Aorta (tissue), 5 donors: ENCODE measurements around the gene ATP1A3. TPM values are rescaled to one million over a fixed set of nuclear protein-coding genes. Genes with fewer than 3 reads are reported as not detected.
"Not testable (repeated sequence)": the region's sequence is repeated elsewhere in the genome, so short reads cannot be mapped to it uniquely, and the experiment has no call there.

Source experiments
- ATAC-seq: fragments of 200-7000 bp; cut with Tn5 transposase; one replicate; pipeline ENCODE4 v1.9.1; 2022; ENCODE audit warnings: moderate library complexity; ENCODE audit not compliant: low FRiP score
- DNase-seq, 2 donors: peaks; one replicate each; pipeline ENCODE4 v3.0.0-alpha.2; 2020
- H3K27ac ChIP-seq, 2 donors: one replicate each; pipeline ENCODE4 v1.5.1; 2013; ENCODE audit warnings: low read length in 2 of 2, mild to moderate bottlenecking in 2 of 2, moderate library complexity in 2 of 2, control low read depth in 1 of 2, inconsistent platforms in 1 of 2, low read depth in 1 of 2
- H3K27me3 ChIP-seq, 2 donors: one replicate each; pipeline ENCODE4 v1.6.1; 2013; ENCODE audit warnings: control low read depth in 1 of 2, low read length in 1 of 2, mild to moderate bottlenecking in 1 of 2, moderate library complexity in 1 of 2; ENCODE audit not compliant: insufficient read depth in 2 of 2, control insufficient read depth in 1 of 2
- H3K36me3 ChIP-seq, 2 donors: one replicate each; pipeline ENCODE4 v1.6.1; 2013; ENCODE audit warnings: control low read depth in 1 of 2, low read length in 1 of 2, mild to moderate bottlenecking in 1 of 2; ENCODE audit not compliant: insufficient read depth in 2 of 2, control insufficient read depth in 1 of 2
- H3K4me1 ChIP-seq, 2 donors: one replicate each; pipeline ENCODE4 v1.6.1; 2013; ENCODE audit warnings: low read length in 2 of 2, control low read depth in 1 of 2, mild to moderate bottlenecking in 1 of 2, moderate library complexity in 1 of 2; ENCODE audit not compliant: insufficient read depth in 2 of 2, control insufficient read depth in 1 of 2
- H3K4me3 ChIP-seq, 2 donors: one replicate each; pipeline ENCODE4 v1.5.1; 2013; ENCODE audit warnings: low read length in 2 of 2, control low read depth in 1 of 2, mild to moderate bottlenecking in 1 of 2
- H3K9me3 ChIP-seq: one replicate; pipeline ENCODE4 v1.6.1; 2013; ENCODE audit warnings: mild to moderate bottlenecking, low read length; ENCODE audit not compliant: control insufficient read depth
- WGBS, 2 donors: extraction: QIAGEN DNeasy Blood & Tissue Kit; methylation state at CpG; one replicate each; pipeline ENCODE4 v1.1.7; 2013; 5-methylcytosine and 5-hydroxymethylcytosine counted together
- intact Hi-C, 2 donors: fragments of 100-400 bp; cut with DNase I; formaldehyde crosslinking; loops; one replicate each; pipeline versions ENCODE4 v1.14.2 to v1.15.0; 2022
- polyA plus RNA-seq, 2 donors: library from polyadenylated mRNA; stranded (reverse); fragments of 200-250 nt; gene quantifications; one replicate each; pipeline ENCODE4 v1.2.3, GENCODE V29; 2013
- total RNA-seq, 2 donors: library from RNA; stranded (reverse); fragmentation: NEBNext Ultra II Directional; extraction: Animal tissue kit (Norgen Biotek cat#: 25700); gene quantifications; one replicate each; pipeline ENCODE4 v1.2.1, GENCODE V29; 2021
- donor health status: healthy with polysubstance abuse.
- donor health status: Bipolar disorder and iron deficiency.
- donor health status: DM: no; HTN: no; CAD: no.
- donor health status: DM: no; HTN: no; CAD: no.
- donor health status: DM: yes; HTN: yes; CAD: no.

ATP1A3 gene
- total and polyA plus RNA-seq, 4 donors: 0.38 TPM; not detected in 3

GRCh38 chr19:41991925-41992569 lies 2.0 kb downstream of the ATP1A3 start:
- H3K27ac ChIP-seq, intact Hi-C loops: not testable (repeated sequence)

GRCh38 chr19:41991025-41991424 lies 3.0 kb downstream of the ATP1A3 start:
- 39% methylated on average over 15 of the region's 15 CpGs for WGBS, 2 donors
- peaks cover 3% of the 10 kb centered on the region for H3K9me3 ChIP-seq
- no peaks in the 10 kb centered on the region for H3K4me1 ChIP-seq
- intact Hi-C loops: no loop called here
- H3K4me3 ChIP-seq: no peak overlapping the region
- no peak for DNase-seq
- no peaks in the 10 kb centered on the region for H3K36me3 ChIP-seq
- H3K27ac ChIP-seq: no peak overlapping the region
- ATAC-seq: no peak
- peaks cover 0 to 2% of the 10 kb centered on the region in 2 donors for H3K27me3 ChIP-seq

More at GRCh38 chr19:41991925-41992569, 2.0 kb downstream of the ATP1A3 start:
- not testable (repeated sequence) for H3K9me3 ChIP-seq, H3K36me3 ChIP-seq, DNase-seq, H3K27me3 ChIP-seq, ATAC-seq, H3K4me3 ChIP-seq, H3K4me1 ChIP-seq
- 80 to 83% methylated on average over 11 of the region's 11 CpGs for WGBS, 2 donors

- no peak for ATAC-seq
- H3K4me3 ChIP-seq: no peak overlapping the region
- no peaks in the 10 kb centered on the region for H3K36me3 ChIP-seq
- no peak overlapping the region for H3K27ac ChIP-seq
- intact Hi-C loops: no loop called here
- peaks cover 3% of the 10 kb centered on the region for H3K9me3 ChIP-seq
- H3K27me3 ChIP-seq: peaks cover 0 to 2% of the 10 kb centered on the region in 2 donors
- no peak for DNase-seq
- no peaks in the 10 kb centered on the region for H3K4me1 ChIP-seq
- 71 to 72% methylated on average over 2 of the region's 2 CpGs for WGBS, 2 donors
These were observed 3.4 kb downstream of the ATP1A3 start for GRCh38 chr19:41990615-41991014.

- Histone ChIP-seq H3K27ac (no peak overlapping the region), H3K27me3 (peaks cover 0 to under 1% of the 10 kb centered on the region in 2 donors), H3K4me1 (no peaks in the 10 kb centered on the region), H3K36me3 (no peaks in the 10 kb centered on the region), H3K4me3 (no peak overlapping the region), H3K9me3 (peaks cover under 1% of the 10 kb centered on the region)
- ATAC-seq (no peak), DNase-seq (no peak)
- intact Hi-C loops: no loop called here
- 83 to 90% methylated on average over 4 of the region's 4 CpGs for WGBS, 2 donors
These were observed 4.0 kb downstream of the ATP1A3 start for GRCh38 chr19:41990028-41990427.

- WGBS, 2 donors: 86 to 87% methylated on average over 9 of the region's 9 CpGs
- no peaks in the 10 kb centered on the region for H3K4me1 ChIP-seq
These were observed 5.1 kb downstream of the ATP1A3 start for GRCh38 chr19:41988947-41989346.

GRCh38 chr19:41987141-41987860 lies 6.7 kb downstream of the ATP1A3 start:
- WGBS, 2 donors: 83 to 85% methylated on average over 10 of the region's 10 CpGs
- Histone ChIP-seq H3K4me3 (no peak overlapping the region), H3K36me3 (no peaks in the 10 kb centered on the region), H3K4me1 (no peaks in the 10 kb centered on the region), H3K9me3 (no peaks in the 10 kb centered on the region), H3K27ac (no peak overlapping the region), H3K27me3 (no peaks in the 10 kb centered on the region)
- ATAC-seq (no peak), DNase-seq (no peak)
- intact Hi-C loops: no loop called here

More at GRCh38 chr19:41988947-41989346, 5.1 kb downstream of the ATP1A3 start:
- Histone ChIP-seq H3K27ac (no peak overlapping the region), H3K9me3 (no peaks in the 10 kb centered on the region), H3K4me3 (no peak overlapping the region), H3K36me3 (no peaks in the 10 kb centered on the region), H3K27me3 (no peaks in the 10 kb centered on the region)
- intact Hi-C loops: no loop called here
- ATAC-seq: no peak
- no peak for DNase-seq

GRCh38 chr19:41984961-41985360 lies 9.1 kb downstream of the ATP1A3 start:
- Histone ChIP-seq H3K4me1 (no peaks in the 10 kb centered on the region), H3K27ac (no peak overlapping the region), H3K27me3 (no peaks in the 10 kb centered on the region), H3K4me3 (no peak overlapping the region), H3K36me3 (no peaks in the 10 kb centered on the region), H3K9me3 (no peaks in the 10 kb centered on the region)
- intact Hi-C loops: no loop called here
- no peak for DNase-seq
- WGBS, 2 donors: 88 to 90% methylated on average over 17 of the region's 17 CpGs
- ATAC-seq: no peak

- Histone ChIP-seq H3K4me3 (no peak overlapping the region), H3K9me3 (no peaks in the 10 kb centered on the region), H3K4me1 (no peaks in the 10 kb centered on the region), H3K27ac (no peak overlapping the region), H3K27me3 (no peaks in the 10 kb centered on the region), H3K36me3 (no peaks in the 10 kb centered on the region)
- WGBS, 2 donors: 85 to 87% methylated on average over 15 of the region's 15 CpGs
- intact Hi-C loops: no loop called here
- ATAC-seq (no peak), DNase-seq (no peak)
These were observed 12.3 kb downstream of the ATP1A3 start for GRCh38 chr19:41981724-41982123.

- Histone ChIP-seq H3K9me3 (no peaks in the 10 kb centered on the region), H3K4me1 (no peaks in the 10 kb centered on the region), H3K27ac (no peak overlapping the region), H3K36me3 (no peaks in the 10 kb centered on the region), H3K4me3 (no peak overlapping the region), H3K27me3 (no peaks in the 10 kb centered on the region)
- no peak for ATAC-seq
- no peak for DNase-seq
- 84 to 87% methylated on average over 17 of the region's 17 CpGs for WGBS, 2 donors
- intact Hi-C loops: no loop called here
These were observed 15.6 kb downstream of the ATP1A3 start for GRCh38 chr19:41978470-41978869.
